K562 (cell line): Measurements from ENCODE around the gene REX1BD. TPM values are rescaled to one million over a fixed set of nuclear protein-coding genes. Genes with fewer than 3 reads are reported as not detected.

Experiments used
- BCOR ChIP-seq: fragments of 450-650 bp; IDR thresholded peaks from 2 replicates; pipeline ENCODE4 v1.6.1; 2016
- BRD4 ChIP-seq: fragments of 200-600 bp; sonication (generic); IDR thresholded peaks from 2 replicates; pipeline ENCODE4 v1.6.1; 2017; ENCODE audit warnings: inconsistent platforms
- CSDE1 ChIP-seq, 2 experiments: fragments of 450-650 bp; IDR thresholded peaks; 2 replicates each; pipeline ENCODE4 v1.6.1; 2016; ENCODE audit warnings: mild to moderate bottlenecking in 1 of 2
- MTF1 ChIP-seq: fragments of 250-450 bp; sonication (Bioruptor Pico); IDR thresholded peaks from 2 replicates; pipeline ENCODE4 v1.9.0; 2021; ENCODE audit warnings: moderate library complexity, mild to moderate bottlenecking, inconsistent platforms, borderline replicate concordance
- NELFE ChIP-seq: IDR thresholded peaks from 2 replicates; pipeline ENCODE4 v1.6.1; 2011; ENCODE audit warnings: mild to moderate bottlenecking; ENCODE audit not compliant: insufficient read depth, insufficient read length
- RBFOX2 ChIP-seq: fragments of 200-400 bp; formaldehyde crosslinking; IDR thresholded peaks from 2 replicates; pipeline ENCODE4 v1.6.1; 2017; ENCODE audit warnings: low read depth, mild to moderate bottlenecking, low read length, moderate library complexity
- TGIF2 ChIP-seq: sonication (generic); formaldehyde crosslinking; IDR thresholded peaks from 2 replicates; pipeline ENCODE4 v1.8.1; 2022; ENCODE audit warnings: mild to moderate bottlenecking, missing genetic modification reagents, moderate library complexity
- ZFP36 ChIP-seq: fragments of 150-350 bp; IDR thresholded peaks from 2 replicates; pipeline ENCODE4 v1.6.1; 2018; ENCODE audit warnings: low read length, low read depth; ENCODE audit not compliant: partially characterized antibody
- ZNF121 ChIP-seq: sonication (generic); formaldehyde crosslinking; conservative IDR thresholded peaks from 2 replicates; pipeline ENCODE4 v1.8.0; 2022; ENCODE audit warnings: missing genetic modification reagents
- polyA plus RNA-seq, 8 experiments: library from polyadenylated mRNA; depleted of rRNA in 4 of 8; stranded (reverse) in 5 of 8; unstranded in 3 of 8; fragments of >200 nt; fragmentation: Nextera tagmentation in 2 of 8; fragmentation: Illumina TruSeq in 1 of 8; extraction: Ambion mirVana in 2 of 8; extraction: Trizol in 1 of 8; gene quantifications; 2 replicates each; pipeline versions ENCODE4 v1.2.1 to v1.2.3, GENCODE V29; 2011 to 2014; ENCODE audit warnings: inconsistent platforms in 1 of 8, missing spikeins in 1 of 8
- total RNA-seq, 7 experiments: library from RNA; depleted of rRNA in 6 of 7; stranded (reverse); fragments of >200 nt in 6 of 7; fragmentation: Illumina TruSeq in 2 of 7; extraction: Trizol in 2 of 7; gene quantifications; 2 replicates each; pipeline versions ENCODE4 v1.2.1 to v1.2.3, GENCODE V29; 2011 to 2021; ENCODE audit warnings: low replicate concordance in 1 of 7
- TF ChIP-seq, protein P1 (sequence below): fragments of 200-400 bp; formaldehyde crosslinking; IDR thresholded peaks from 2 replicates; pipeline ENCODE4 v1.6.1; 2017; ENCODE audit warnings: mild to moderate bottlenecking, low read depth, low read length, moderate library complexity
- TF ChIP-seq, protein P2 (sequence below): fragments of 250-450 bp; sonication (Bioruptor Pico); IDR thresholded peaks from 2 replicates; pipeline ENCODE4 v1.4.0; 2020

Gene REX1BD
- total and polyA plus RNA-seq, 9 of the 15 experiments (the other 6 are each of a cell fraction or from before 2014, with no cell fraction given) = 1.9 to 136 (median 13.8) TPM

DNA sequence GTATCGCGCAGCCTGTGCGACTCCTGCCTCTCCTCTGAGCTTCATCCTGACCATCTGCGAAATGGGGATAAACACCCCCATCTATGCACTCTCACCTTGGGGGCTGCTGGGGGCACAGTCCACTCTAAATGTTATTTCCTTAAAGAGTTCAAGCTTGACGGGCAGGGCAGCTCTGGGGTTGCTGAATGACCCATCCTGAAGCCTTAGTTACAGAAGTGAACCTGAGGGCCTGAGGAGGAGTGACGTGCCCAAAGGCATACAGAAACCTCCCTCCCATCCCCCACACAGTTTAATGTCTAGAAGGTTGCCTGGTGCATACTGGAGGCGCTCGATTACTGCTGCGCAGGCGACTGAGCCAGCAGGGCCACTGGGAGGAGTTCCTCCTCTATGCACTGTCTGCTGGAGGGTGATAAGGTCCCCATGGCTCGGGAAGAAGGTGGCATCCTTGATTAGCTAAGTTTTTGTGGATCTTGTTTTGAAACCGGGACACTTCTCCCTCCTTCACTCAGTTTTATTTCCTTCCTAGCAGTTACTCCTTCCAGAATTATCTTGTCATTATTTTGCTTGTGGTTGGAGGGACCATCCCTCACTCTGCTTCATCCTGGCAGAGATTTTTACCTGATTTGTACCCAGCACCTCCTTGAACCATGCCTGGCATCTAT, 44.7 kb upstream of the REX1BD start (continued):
- TF ChIP-seq ZFP36 (peak; percentile 90), BCOR (peak; percentile 91), MTF1 (CRISPR knock-in tag) (no peak), CSDE1 (IDR thresholded peaks at IDR 0.05) (no peak), RBFOX2 (peak; percentile 59), ZNF121 (CRISPR knock-in tag) (no peak), NELFE (no peak), TGIF2 (CRISPR knock-in tag) (no peak), BRD4 (no peak)
- TF ChIP-seq, protein P1, sequence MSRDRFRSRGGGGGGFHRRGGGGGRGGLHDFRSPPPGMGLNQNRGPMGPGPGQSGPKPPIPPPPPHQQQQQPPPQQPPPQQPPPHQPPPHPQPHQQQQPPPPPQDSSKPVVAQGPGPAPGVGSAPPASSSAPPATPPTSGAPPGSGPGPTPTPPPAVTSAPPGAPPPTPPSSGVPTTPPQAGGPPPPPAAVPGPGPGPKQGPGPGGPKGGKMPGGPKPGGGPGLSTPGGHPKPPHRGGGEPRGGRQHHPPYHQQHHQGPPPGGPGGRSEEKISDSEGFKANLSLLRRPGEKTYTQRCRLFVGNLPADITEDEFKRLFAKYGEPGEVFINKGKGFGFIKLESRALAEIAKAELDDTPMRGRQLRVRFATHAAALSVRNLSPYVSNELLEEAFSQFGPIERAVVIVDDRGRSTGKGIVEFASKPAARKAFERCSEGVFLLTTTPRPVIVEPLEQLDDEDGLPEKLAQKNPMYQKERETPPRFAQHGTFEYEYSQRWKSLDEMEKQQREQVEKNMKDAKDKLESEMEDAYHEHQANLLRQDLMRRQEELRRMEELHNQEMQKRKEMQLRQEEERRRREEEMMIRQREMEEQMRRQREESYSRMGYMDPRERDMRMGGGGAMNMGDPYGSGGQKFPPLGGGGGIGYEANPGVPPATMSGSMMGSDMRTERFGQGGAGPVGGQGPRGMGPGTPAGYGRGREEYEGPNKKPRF = no peak
- TF ChIP-seq, protein P2, sequence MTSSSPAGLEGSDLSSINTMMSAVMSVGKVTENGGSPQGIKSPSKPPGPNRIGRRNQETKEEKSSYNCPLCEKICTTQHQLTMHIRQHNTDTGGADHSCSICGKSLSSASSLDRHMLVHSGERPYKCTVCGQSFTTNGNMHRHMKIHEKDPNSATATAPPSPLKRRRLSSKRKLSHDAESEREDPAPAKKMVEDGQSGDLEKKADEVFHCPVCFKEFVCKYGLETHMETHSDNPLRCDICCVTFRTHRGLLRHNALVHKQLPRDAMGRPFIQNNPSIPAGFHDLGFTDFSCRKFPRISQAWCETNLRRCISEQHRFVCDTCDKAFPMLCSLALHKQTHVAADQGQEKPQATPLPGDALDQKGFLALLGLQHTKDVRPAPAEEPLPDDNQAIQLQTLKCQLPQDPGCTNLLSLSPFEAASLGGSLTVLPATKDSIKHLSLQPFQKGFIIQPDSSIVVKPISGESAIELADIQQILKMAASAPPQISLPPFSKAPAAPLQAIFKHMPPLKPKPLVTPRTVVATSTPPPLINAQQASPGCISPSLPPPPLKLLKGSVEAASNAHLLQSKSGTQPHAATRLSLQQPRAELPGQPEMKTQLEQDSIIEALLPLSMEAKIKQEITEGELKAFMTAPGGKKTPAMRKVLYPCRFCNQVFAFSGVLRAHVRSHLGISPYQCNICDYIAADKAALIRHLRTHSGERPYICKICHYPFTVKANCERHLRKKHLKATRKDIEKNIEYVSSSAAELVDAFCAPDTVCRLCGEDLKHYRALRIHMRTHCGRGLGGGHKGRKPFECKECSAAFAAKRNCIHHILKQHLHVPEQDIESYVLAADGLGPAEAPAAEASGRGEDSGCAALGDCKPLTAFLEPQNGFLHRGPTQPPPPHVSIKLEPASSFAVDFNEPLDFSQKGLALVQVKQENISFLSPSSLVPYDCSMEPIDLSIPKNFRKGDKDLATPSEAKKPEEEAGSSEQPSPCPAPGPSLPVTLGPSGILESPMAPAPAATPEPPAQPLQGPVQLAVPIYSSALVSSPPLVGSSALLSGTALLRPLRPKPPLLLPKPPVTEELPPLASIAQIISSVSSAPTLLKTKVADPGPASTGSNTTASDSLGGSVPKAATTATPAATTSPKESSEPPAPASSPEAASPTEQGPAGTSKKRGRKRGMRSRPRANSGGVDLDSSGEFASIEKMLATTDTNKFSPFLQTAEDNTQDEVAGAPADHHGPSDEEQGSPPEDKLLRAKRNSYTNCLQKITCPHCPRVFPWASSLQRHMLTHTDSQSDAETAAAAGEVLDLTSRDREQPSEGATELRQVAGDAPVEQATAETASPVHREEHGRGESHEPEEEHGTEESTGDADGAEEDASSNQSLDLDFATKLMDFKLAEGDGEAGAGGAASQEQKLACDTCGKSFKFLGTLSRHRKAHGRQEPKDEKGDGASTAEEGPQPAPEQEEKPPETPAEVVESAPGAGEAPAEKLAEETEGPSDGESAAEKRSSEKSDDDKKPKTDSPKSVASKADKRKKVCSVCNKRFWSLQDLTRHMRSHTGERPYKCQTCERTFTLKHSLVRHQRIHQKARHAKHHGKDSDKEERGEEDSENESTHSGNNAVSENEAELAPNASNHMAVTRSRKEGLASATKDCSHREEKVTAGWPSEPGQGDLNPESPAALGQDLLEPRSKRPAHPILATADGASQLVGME (CRISPR knock-in tag) = no peak
